ENCODE measurements around the gene SLC12A6.

The SLC12A6 gene

DNA sequence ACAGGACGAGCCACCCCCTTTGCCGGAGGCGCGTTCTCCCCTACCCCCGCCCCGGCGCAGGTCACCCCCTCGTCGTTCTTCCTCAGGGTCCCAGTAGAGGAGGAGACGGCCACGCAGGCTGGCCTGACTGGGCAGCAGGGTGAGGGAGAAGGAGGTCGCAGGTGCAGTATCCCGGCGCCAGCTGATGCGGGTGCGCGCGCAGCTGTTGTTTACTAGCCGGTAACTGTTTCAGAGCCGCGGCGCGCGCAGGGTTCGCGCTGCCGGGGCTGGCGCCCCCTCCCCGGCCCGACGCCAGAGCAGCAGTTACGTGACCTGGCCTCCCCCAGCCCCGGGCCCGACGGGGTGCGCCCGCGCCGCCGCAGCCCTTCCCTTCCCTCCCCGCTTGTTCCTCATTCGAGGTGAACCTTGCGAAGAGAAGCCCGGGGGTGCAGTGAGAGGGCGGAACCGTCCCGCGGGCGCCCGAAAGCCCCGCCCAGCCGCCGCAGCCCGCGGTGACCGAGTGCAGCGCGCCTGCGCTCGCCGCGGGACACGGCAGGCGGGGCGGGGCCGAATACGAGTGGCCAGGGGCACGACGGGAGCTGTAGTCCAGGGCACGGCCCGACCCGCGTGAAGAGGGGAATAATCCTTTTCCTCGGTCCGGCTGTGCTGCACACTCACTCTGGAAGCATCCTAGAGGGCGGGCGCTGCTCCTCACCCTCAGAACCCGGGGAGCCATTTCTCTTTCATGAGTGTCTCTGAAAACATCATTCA, at the start of gene SLC12A6:
SLC12A6 (minus strand) TSS at position 225 of the 750 bp plus-strand sequence. CDS start 1,101 bp downstream, outside the sequence.
- TF ChIP-seq GATA2 (IDR thresholded peaks at IDR 0.05; ENCODE audit: low read depth, low read length) (no peak; the same call in 1 of the 2 replicates), GATA3 (IDR thresholded peaks at IDR 0.05; ENCODE audit: low read depth, low read length) (no peak)

- TF ChIP-seq GATA3 (IDR thresholded peaks at IDR 0.05; ENCODE audit: low read depth, low read length) (no peak), GATA2 (IDR thresholded peaks at IDR 0.05; ENCODE audit: low read depth, low read length) (no peak)
Measured at GRCh38 chr15:34376856-34377255, 39.3 kb upstream of the SLC12A6 start.

GRCh38 chr15:34374816-34375215, 37.2 kb upstream of the SLC12A6 start:
- TF ChIP-seq GATA3 (IDR thresholded peaks at IDR 0.05; ENCODE audit: low read depth, low read length) (no peak), GATA2 (IDR thresholded peaks at IDR 0.05; ENCODE audit: low read depth, low read length) (no peak)

- TF ChIP-seq GATA2 (IDR thresholded peaks at IDR 0.05; ENCODE audit: low read depth, low read length): no peak
- TF ChIP-seq GATA3 (IDR thresholded peaks at IDR 0.05; ENCODE audit: low read depth, low read length): no peak
Measured at GRCh38 chr15:34373951-34374350, 36.4 kb upstream of the SLC12A6 start.

DNA sequence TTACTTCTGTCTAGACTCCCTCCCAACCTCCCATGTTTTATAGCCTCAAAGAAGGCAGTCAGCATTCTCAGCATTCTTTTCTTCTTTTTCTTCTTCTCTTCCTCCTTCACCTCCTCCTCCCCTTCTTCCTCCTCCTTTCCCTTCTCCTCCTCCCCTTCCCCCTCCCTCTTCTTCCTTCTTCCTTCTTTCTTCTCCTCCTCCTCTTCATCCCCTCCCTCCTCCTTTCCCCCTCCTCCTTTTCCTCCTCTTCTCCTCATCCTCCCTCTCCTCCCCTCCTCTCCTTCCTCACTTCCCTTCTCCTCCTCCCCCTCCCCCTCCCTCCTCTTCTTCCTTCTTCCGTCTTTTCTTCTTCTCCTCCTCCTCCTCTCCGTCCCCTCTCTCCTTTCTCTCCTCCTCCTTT, 33.1 kb upstream of the SLC12A6 start:
- TF ChIP-seq GATA2 (IDR thresholded peaks at IDR 0.05; ENCODE audit: low read depth, low read length) (no peak), GATA3 (IDR thresholded peaks at IDR 0.05; ENCODE audit: low read depth, low read length) (no peak)

DNA sequence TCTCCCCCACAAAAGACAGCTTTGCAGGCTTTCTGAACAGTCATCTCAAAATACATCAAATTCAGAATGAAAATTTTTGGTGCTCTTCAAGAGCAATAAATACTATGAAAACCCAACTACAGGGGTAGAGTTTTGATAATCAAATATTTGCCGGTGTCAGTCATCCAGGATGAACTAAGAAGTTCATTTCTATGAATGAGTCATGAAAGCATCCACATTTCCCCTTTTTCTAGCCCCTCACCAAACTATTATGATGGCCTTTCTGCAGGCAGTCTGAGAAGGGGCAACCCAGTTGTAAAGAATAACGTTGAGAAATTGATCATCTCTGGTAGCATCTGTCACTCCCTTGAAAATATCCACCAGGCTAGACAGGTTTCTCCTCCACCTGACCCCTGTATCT, 32.5 kb upstream of the SLC12A6 start:
- TF ChIP-seq GATA3 (IDR thresholded peaks at IDR 0.05; ENCODE audit: low read depth, low read length): no peak
- no peak for TF ChIP-seq GATA2 (IDR thresholded peaks at IDR 0.05; ENCODE audit: low read depth, low read length)

- TF ChIP-seq GATA3 (IDR thresholded peaks at IDR 0.05; ENCODE audit: low read depth, low read length) (no peak), GATA2 (IDR thresholded peaks at IDR 0.05; ENCODE audit: low read depth, low read length) (no peak)
Measured at GRCh38 chr15:34367101-34368081, 29.8 kb upstream of the SLC12A6 start, which contains the start of gene LPCAT4. Gene LPCAT4 (minus strand): TSS chr15:34367196. CDS start chr15:34367100, 96 bp downstream.

DNA sequence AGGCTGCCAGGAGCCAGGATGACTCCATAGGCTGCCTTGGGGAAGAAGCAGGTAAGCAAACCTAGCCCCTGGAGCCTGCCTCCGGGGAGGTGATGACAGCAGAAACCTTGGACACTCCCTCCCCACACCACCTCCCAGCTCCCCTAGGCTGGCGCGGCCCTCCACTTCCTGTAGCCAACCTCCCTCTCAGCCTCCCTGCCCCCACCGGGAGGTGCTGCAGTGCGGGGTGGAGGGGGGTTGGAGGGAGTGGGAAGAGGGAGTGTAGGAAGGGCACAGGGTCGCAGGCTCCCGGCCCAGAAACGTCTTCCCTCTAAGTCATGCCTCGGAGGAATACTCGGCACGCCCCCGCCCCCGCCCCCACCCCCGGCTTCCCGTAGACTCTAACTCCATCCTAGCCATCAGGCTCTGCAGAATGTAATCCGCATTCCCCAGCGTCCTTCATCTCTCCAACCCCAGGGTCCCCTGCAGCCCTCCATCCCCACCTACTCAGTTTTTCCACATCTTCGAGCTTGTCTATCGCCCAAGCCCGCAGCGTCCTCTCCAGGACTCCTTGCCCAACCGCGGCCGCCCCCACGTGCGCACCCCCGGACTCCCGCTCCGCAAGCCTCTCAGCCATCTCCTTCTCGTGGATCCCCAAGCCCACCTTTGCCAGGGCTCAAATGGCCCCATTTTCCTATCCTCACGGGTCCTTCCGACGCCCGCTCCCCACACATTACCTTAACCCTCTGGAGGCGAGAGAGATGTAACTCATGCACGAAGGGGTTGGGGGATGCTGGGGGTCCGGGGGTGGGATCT, 28.9 kb upstream of the SLC12A6 start:
- no peak for TF ChIP-seq GATA2 (IDR thresholded peaks at IDR 0.05; ENCODE audit: low read depth, low read length)
- no peak for TF ChIP-seq GATA3 (IDR thresholded peaks at IDR 0.05; ENCODE audit: low read depth, low read length)

- TF ChIP-seq GATA3 (IDR thresholded peaks at IDR 0.05; ENCODE audit: low read depth, low read length) (no peak), GATA2 (IDR thresholded peaks at IDR 0.05; ENCODE audit: low read depth, low read length) (no peak)
Measured at GRCh38 chr15:34365836-34366235, 28.3 kb upstream of the SLC12A6 start.

DNA sequence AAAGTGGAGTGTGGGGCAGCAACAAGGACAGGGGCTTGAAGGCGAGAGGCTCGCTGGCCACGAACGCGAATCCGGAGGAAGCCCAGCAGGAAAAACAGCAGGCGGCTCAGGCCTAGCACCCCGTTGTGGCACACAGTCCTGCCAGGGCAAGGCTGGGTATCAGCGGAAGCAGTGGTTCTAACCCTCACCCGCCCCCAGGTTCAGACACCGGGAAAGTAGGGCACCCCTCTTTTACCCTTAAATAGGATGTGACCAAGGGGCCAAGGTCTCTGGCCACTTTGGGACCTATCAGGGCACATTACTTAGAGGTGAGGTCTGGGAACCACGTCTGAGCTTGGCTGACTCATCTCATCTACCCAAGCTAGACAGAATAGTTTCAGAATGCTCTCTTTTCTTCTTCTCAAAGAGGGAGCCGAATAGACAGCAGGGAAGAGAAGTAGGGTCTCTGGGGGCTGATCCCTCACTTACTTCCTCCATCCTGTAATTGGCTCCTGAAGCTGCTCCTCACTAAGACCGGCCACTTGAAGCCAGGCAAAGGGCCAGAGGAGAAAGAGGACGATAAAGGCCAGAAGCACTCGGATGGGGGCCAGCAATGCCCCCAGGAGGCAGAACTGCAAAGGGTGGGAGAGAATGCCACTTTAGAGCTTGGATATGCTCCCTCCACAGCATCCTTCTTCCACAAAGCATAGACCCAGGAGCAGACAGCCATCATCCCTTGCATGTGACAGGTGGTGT, 27.7 kb upstream of the SLC12A6 start:
- TF ChIP-seq GATA2 (IDR thresholded peaks at IDR 0.05; ENCODE audit: low read depth, low read length) (no peak), GATA3 (IDR thresholded peaks at IDR 0.05; ENCODE audit: low read depth, low read length) (no peak)

DNA sequence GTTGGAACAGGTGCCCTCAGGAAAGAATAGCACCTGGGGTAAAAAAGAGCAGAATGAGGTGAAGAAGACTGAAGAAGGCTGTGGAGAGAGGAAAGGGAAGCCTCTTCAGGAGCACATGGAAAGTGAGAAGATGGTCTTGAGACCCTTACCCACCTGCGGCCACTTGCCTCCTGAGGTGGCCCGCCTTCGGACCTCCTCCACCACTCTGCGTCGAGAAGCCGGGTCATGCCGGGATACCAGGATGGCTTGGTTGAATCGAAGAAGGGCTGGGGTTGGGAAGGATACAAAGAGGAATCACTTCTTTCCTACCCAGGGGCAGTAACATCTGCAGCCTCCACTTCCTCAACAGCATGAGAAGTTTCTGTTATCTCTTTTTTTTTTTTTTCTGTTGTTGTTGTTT, 26.5 kb upstream of the SLC12A6 start:
- TF ChIP-seq GATA2 (IDR thresholded peaks at IDR 0.05; ENCODE audit: low read depth, low read length) (no peak), GATA3 (IDR thresholded peaks at IDR 0.05; ENCODE audit: low read depth, low read length) (no peak)

- TF ChIP-seq GATA3 (IDR thresholded peaks at IDR 0.05; ENCODE audit: low read depth, low read length) (no peak), GATA2 (IDR thresholded peaks at IDR 0.05; ENCODE audit: low read depth, low read length) (no peak)
Measured at GRCh38 chr15:34362047-34362773, 24.6 kb upstream of the SLC12A6 start.

Data from SH-SY5Y (cell line).